ENCODE data around the gene TTC8. TPM values are rescaled to one million over a fixed set of nuclear protein-coding genes. Genes with fewer than 3 reads are reported as not detected.
"Not testable (repeated sequence)": the region's sequence is repeated elsewhere in the genome, so short reads cannot be mapped to it uniquely, and the experiment has no call there.

TTC8 gene
- total RNA-seq, 1 donor from 2014 or later, result 4.6 TPM

DNA sequence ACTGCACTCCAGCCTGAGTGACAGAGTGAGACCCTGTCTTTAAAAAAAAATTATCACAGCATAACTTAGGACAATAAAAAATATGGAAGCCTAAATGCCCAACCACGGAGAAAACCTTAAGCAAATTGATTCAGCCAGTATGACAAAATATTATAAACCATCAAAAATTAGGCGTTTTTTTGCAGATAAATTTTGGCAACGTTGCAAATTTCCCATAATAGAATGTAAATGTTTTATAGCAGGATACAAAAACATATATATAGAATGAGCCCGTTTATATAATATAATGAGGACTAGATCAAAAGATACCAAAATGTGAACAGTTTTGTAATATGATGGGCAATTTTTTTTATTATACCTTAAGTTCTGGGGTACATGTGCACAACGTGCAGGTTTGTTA is 24.9 kb upstream of the TTC8 start:
- H3K9me3 Mint-ChIP-seq, result no peaks in the 10 kb centered on the region
- H3K4me3 Mint-ChIP-seq, result no peak overlapping the region

DNA sequence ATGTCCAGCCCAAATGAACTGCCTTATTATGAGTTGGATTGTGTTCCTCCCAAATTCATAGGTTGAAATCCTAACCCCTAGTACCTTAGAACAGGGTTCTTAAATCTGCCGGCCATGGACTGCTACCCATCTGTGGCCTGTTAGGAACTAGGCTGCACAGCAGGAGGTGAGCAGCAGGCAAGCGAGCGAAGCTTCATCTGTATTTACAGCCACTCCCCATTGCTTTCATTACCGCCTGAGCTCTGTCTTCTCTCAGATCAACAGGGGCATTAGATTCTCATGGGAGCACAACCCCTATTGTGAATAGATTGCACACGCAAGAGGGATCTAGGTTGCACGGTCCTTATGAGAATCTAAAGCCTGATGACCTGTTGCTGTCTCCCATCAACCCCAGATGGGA is 21.9 kb upstream of the TTC8 start:
- intact Hi-C loops (cut with micrococcal nuclease), result no loop called here
- H3K27ac Mint-ChIP-seq, result no peak overlapping the region
- peaks cover 18% of the 10 kb centered on the region for H3K27me3 Mint-ChIP-seq (ENCODE audit: insufficient read depth)
- no peak overlapping the region for H3K4me3 Mint-ChIP-seq
- H3K9me3 Mint-ChIP-seq, result no peaks in the 10 kb centered on the region
- no peaks in the 10 kb centered on the region for H3K4me1 Mint-ChIP-seq (ENCODE audit: low read depth)
- no peaks in the 10 kb centered on the region for H3K36me3 Mint-ChIP-seq (ENCODE audit: low read depth)
- no peak for DNase-seq (ENCODE audit: low spot score)

More for the DNA sequence above, 24.9 kb upstream of the TTC8 start:
- DNase-seq (ENCODE audit: low spot score), result no peak
- intact Hi-C loops (cut with micrococcal nuclease), result loop anchor here (10.0 kb wide), 1 partner anchor 305 kb away; no protein-coding TSS in a partner anchor
- Mint-ChIP-seq H3K36me3 (ENCODE audit: low read depth) (no peaks in the 10 kb centered on the region), H3K27ac (no peak overlapping the region), H3K4me1 (ENCODE audit: low read depth) (no peaks in the 10 kb centered on the region), H3K27me3 (ENCODE audit: insufficient read depth) (peaks cover 22% of the 10 kb centered on the region)

DNA sequence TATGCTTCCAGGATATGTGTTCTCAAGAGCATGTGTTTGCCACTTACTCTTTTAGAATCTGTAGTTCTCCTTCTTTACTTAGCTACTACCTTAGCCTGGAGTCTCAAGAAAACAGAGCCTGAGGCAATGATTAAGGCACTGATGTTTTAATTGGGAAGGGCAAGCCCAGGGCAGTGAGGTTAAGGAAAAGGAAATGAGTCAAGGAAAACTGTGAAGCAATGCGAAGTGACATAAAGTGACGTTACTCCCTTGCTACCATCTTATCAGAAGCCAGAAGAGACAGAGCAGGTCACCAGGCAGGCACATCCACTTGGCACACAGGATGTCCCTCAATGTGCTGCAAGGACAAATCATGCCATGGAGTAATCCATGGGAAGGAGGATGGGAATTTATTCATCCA is 20.4 kb upstream of the TTC8 start:
- Mint-ChIP-seq H3K27me3 (ENCODE audit: insufficient read depth) (peaks cover 11% of the 10 kb centered on the region), H3K36me3 (ENCODE audit: low read depth) (no peaks in the 10 kb centered on the region), H3K9me3 (no peaks in the 10 kb centered on the region), H3K4me1 (ENCODE audit: low read depth) (no peaks in the 10 kb centered on the region), H3K4me3 (no peak overlapping the region), H3K27ac (no peak overlapping the region)
- no peak for DNase-seq (ENCODE audit: low spot score)
- intact Hi-C loops (cut with micrococcal nuclease), result no loop called here

DNA sequence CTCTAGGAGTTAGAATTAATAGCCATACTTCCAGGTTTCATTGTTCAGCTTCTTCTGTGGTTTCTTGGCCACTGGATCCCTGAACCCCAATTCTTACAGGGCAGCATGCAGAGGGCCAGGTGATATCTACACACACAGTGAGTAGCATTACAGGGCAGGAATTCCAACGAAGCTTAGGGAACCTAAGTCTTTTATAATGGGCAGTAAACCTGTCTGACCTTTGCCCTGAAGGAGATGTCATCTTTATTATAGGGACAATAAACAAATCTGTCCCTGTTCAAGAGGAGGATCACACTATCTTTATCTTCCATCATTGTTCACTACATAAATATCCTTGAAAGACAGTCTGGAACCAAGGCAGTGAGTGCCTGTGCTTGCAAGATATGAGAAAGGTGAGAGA is 20.0 kb upstream of the TTC8 start:
- DNase-seq (ENCODE audit: low spot score), result no peak
- no peak overlapping the region for H3K27ac Mint-ChIP-seq
- peaks cover 9% of the 10 kb centered on the region for H3K27me3 Mint-ChIP-seq (ENCODE audit: insufficient read depth)
- H3K9me3 Mint-ChIP-seq, result no peaks in the 10 kb centered on the region
- no peak overlapping the region for H3K4me3 Mint-ChIP-seq
- intact Hi-C loops (cut with micrococcal nuclease), result no loop called here
- no peaks in the 10 kb centered on the region for H3K4me1 Mint-ChIP-seq (ENCODE audit: low read depth)
- no peaks in the 10 kb centered on the region for H3K36me3 Mint-ChIP-seq (ENCODE audit: low read depth)

DNA sequence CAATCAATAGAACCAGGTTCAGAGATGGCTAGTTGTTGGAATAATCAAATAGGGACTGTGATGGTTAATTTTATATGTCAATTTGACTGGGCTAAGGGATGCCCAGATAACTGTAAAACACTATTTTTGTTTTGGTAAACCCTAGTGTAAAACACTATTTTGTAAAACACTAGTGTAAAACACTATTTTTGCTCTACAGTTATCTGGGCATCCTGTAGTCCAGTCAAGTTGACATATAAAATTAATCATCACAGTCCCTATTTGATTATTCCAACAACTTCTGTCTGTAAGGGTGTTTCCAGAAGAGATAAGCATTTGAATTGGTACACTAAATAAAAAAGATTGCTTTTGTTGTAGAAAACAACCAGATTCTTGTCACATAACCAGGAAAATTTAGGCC is 16.1 kb upstream of the TTC8 start:
- no peaks in the 10 kb centered on the region for H3K9me3 Mint-ChIP-seq
- intact Hi-C loops (cut with micrococcal nuclease), result no loop called here
- DNase-seq (ENCODE audit: low spot score), result no peak
- no peak overlapping the region for H3K27ac Mint-ChIP-seq
- H3K27me3 Mint-ChIP-seq (ENCODE audit: insufficient read depth), result peaks cover 24% of the 10 kb centered on the region
- no peaks in the 10 kb centered on the region for H3K36me3 Mint-ChIP-seq (ENCODE audit: low read depth)
- H3K4me3 Mint-ChIP-seq, result no peak overlapping the region
- no peaks in the 10 kb centered on the region for H3K4me1 Mint-ChIP-seq (ENCODE audit: low read depth)

DNA sequence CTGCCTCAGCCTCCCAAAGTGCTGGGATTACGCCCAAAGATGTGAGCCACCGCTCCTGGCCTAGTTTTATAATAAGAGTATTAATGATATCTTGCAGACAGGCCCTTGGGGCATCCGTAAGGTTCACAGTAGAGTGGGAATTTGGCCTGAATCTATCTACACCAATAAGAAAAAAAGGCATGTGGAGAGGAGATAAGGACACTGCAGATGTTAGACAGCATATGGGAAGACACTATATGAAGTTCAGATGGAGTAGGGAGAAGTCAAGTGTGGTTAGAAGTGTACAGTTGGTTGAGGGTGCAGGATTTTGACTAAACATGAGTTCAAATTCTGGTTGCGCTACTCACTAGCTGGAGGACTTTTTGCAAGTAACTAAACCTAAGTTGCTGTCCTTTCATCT is 8.5 kb upstream of the TTC8 start:
- Mint-ChIP-seq H3K27me3 (ENCODE audit: insufficient read depth) (peaks cover 23% of the 10 kb centered on the region), H3K4me1 (ENCODE audit: low read depth) (no peaks in the 10 kb centered on the region), H3K27ac (no peak overlapping the region), H3K9me3 (no peaks in the 10 kb centered on the region), H3K36me3 (ENCODE audit: low read depth) (no peaks in the 10 kb centered on the region), H3K4me3 (no peak overlapping the region)
- intact Hi-C loops (cut with micrococcal nuclease), result no loop called here
- no peak for DNase-seq (ENCODE audit: low spot score)

DNA sequence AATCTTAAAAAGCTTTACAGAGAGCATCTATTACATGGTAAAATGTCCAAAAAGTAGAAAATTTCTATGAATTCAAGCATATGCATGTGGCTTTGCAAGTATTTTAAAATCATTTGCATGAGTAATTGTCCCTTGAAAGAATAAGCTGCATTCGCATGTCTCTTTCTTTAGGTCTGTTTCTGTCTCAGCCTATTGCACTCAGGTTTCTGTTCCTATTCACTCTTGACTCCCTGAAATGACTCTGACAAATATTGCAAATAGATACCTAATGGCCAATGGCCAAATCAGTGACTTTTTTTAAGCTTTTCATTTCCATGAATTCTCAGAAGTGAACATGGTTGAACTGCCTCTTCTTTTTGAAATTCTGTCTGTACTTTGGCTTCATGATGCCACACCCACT is 6.4 kb upstream of the TTC8 start:
- no peaks in the 10 kb centered on the region for H3K9me3 Mint-ChIP-seq
- intact Hi-C loops (cut with micrococcal nuclease), result no loop called here
- no peak overlapping the region for H3K27ac Mint-ChIP-seq
- H3K36me3 Mint-ChIP-seq (ENCODE audit: low read depth), result no peaks in the 10 kb centered on the region
- no peak overlapping the region for H3K4me3 Mint-ChIP-seq
- no peaks in the 10 kb centered on the region for H3K4me1 Mint-ChIP-seq (ENCODE audit: low read depth)
- no peak for DNase-seq (ENCODE audit: low spot score)
- H3K27me3 Mint-ChIP-seq (ENCODE audit: insufficient read depth), result peaks cover 16% of the 10 kb centered on the region

DNA sequence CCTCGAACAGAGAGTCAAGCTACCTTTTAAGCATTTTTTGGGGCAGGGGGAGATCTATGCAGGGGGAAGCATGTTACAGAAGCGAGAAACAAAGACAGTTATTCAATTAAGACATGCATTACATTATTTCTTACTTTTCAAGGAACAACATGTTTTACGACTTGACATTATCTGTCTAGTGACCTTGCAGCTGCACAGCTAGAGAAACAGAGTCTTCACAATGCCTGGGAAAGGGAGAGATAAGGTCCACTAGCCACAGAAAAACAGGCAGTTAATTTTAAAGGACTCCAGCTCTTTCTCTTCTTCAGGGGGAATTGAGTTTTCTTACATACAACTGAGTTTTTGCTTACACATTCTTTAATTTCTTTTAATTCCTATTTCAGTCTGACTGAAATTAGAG is 4.8 kb upstream of the TTC8 start:
- H3K27ac Mint-ChIP-seq, result not testable (repeated sequence)
- intact Hi-C loops (cut with micrococcal nuclease), result loop anchor here (5.0 to 10.0 kb wide), 3 partner anchors 812 to 2005 kb away; partner anchors contain the start of genes EFCAB11, GPR65 and TDP1

DNA sequence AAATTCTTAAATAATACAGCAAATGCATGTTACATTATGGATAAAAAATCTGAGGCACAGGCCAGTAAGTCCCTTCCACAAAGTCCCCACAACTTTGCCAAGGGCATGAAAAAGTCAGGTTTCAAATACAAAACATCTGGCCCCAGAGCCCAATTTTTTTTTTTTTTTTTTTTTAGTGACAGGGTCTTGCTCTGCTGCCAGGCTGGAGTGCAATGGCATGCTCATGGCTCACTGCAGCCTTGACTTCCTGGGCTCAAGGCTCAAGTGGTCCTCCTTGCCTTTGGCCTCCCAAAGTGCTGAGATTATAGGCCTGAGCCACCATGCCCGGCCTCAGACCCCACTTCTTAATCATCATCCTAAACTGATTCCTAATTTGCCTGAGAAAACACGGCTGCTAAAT is 3.1 kb upstream of the TTC8 start:
- intact Hi-C loops (cut with micrococcal nuclease), result loop anchor here (5.0 to 10.0 kb wide), 3 partner anchors 814 to 2003 kb away; partner anchors contain the start of genes EFCAB11, GPR65 and TDP1
- H3K27me3 Mint-ChIP-seq (ENCODE audit: insufficient read depth), result peaks cover 21% of the 10 kb centered on the region
- no peak for DNase-seq (ENCODE audit: low spot score)
- no peaks in the 10 kb centered on the region for H3K9me3 Mint-ChIP-seq
- H3K36me3 Mint-ChIP-seq (ENCODE audit: low read depth), result no peaks in the 10 kb centered on the region
- peaks cover 14% of the 10 kb centered on the region for H3K4me1 Mint-ChIP-seq (ENCODE audit: low read depth)
- no peak overlapping the region for H3K27ac Mint-ChIP-seq
- no peak overlapping the region for H3K4me3 Mint-ChIP-seq

More for the DNA sequence above, 4.8 kb upstream of the TTC8 start:
- peaks cover 21% of the 10 kb centered on the region for H3K27me3 Mint-ChIP-seq (ENCODE audit: insufficient read depth)
- H3K36me3 Mint-ChIP-seq (ENCODE audit: low read depth); H3K9me3 Mint-ChIP-seq; H3K4me3 Mint-ChIP-seq; DNase-seq (ENCODE audit: low spot score); H3K4me1 Mint-ChIP-seq (ENCODE audit: low read depth): not testable (repeated sequence)

DNA sequence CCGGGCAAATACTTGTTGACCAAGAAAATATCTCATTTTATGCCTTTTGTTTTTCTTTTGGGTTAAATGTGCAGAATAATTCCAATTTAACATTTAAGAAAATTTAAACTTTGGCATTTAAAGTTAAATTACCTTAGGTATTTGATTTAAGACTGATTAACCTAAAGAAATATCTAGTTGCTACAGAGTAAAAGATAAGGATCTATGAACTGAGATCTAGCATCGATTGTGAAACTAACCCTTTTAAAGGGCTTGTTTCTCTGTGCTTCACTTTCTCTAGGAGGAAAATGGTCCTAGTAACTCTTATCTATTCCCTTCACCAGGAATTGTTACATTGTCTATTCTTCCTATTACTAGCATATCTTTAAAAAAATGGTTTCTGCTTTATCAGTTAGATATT is 2.6 kb upstream of the TTC8 start:
- no peaks in the 10 kb centered on the region for H3K36me3 Mint-ChIP-seq (ENCODE audit: low read depth)
- H3K27ac Mint-ChIP-seq, result no peak overlapping the region
- H3K27me3 Mint-ChIP-seq (ENCODE audit: insufficient read depth), result peaks cover 21% of the 10 kb centered on the region
- peaks cover 14% of the 10 kb centered on the region for H3K4me1 Mint-ChIP-seq (ENCODE audit: low read depth)
- H3K9me3 Mint-ChIP-seq, result no peaks in the 10 kb centered on the region
- H3K4me3 Mint-ChIP-seq, result no peak overlapping the region
- no peak for DNase-seq (ENCODE audit: low spot score)
- intact Hi-C loops (cut with micrococcal nuclease), result loop anchor here (5.0 to 10.0 kb wide), 3 partner anchors 815 to 2003 kb away; partner anchors contain the start of genes EFCAB11, GPR65 and TDP1

DNA sequence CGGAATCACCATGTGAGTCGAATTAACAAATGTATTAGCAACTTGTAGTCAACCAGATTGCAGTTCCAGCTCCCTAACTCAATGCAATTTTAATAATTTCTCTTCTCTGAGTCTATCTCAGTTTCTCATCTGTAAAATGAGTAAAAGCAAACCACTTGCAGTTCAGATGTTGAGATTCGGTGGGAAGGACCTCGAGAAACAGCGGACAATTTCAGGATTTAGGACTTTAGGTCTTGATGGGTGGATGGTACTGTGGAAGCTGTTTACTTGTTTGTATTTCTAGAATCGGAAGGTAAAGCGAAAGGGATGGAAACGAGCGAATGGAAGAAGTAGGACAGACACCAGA is 510 bp upstream of the TTC8 start:
- H3K36me3 Mint-ChIP-seq (ENCODE audit: low read depth), result no peaks in the 10 kb centered on the region
- peaks cover 14% of the 10 kb centered on the region for H3K4me1 Mint-ChIP-seq (ENCODE audit: low read depth)
- H3K9me3 Mint-ChIP-seq, result no peaks in the 10 kb centered on the region
- H3K27me3 Mint-ChIP-seq (ENCODE audit: insufficient read depth), result peaks cover 14% of the 10 kb centered on the region
- peak overlapping the region; percentile 93 for H3K27ac Mint-ChIP-seq
- peak overlapping the region; percentile 84 for H3K4me3 Mint-ChIP-seq
- intact Hi-C loops (cut with micrococcal nuclease), result loop anchor here (1.0 to 10.0 kb wide), 6 partner anchors 32 to 2001 kb away; partner anchors contain the start of genes EFCAB11, EML5, GPR65 and TDP1
- DNase-seq (ENCODE audit: low spot score), result no peak

DNA sequence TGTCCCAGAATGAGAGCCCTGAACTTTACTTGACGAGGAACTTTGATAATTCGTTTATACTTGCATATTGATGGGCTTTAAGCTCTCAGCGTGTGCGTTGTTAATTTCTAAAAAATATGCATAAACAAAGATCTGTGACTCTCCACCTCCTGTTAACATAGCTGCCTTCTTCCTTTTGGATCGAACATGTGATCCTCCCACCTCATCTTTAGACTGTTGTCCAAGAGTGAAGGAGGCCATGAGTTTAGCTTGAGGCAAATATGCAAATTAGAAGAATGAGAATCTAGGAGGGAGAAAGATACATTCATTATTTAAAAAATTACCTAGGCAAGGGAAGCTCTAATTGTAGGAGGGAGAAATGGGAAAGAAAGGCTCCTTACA is 617 bp downstream of the TTC8 start:
- H3K36me3 Mint-ChIP-seq (ENCODE audit: low read depth), result no peaks in the 10 kb centered on the region
- peak overlapping the region; percentile 84 for H3K4me3 Mint-ChIP-seq
- DNase-seq (ENCODE audit: low spot score), result no peak
- peak overlapping the region; percentile 31 for H3K27ac Mint-ChIP-seq
- intact Hi-C loops (cut with micrococcal nuclease), result loop anchor here (2.0 to 10.0 kb wide), 4 partner anchors 224 to 2000 kb away; partner anchors contain the start of genes EFCAB11, TDP1 and ZC3H14
- peaks cover 14% of the 10 kb centered on the region for H3K4me1 Mint-ChIP-seq (ENCODE audit: low read depth)
- H3K9me3 Mint-ChIP-seq, result no peaks in the 10 kb centered on the region
- peaks cover 15% of the 10 kb centered on the region for H3K27me3 Mint-ChIP-seq (ENCODE audit: insufficient read depth)

DNA sequence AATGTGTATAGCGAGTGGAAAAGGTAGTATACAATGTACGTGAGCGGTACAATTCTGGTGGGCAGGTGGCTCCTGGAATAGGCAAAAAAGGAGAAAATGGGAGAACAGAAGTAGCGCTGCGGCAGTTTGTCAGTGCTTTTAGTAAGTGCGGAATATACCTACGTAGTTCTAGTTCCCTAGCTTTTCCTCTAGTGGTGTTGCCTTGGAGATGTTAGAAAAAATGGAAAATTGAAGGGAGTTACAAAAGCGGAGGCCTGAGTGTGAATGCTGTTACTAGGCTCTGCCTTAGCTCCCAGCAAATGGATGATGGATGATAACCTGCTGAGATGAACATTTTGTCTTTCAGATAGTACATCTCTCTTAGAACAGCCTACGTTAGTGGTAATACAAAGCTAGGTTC is 1.1 kb downstream of the TTC8 start:
- Mint-ChIP-seq H3K4me3 (peak overlapping the region; percentile 84), H3K36me3 (ENCODE audit: low read depth) (no peaks in the 10 kb centered on the region), H3K4me1 (ENCODE audit: low read depth) (peaks cover 14% of the 10 kb centered on the region), H3K27me3 (ENCODE audit: insufficient read depth) (peaks cover 15% of the 10 kb centered on the region), H3K9me3 (no peaks in the 10 kb centered on the region), H3K27ac (no peak overlapping the region)
- DNase-seq (ENCODE audit: low spot score), result no peak
- intact Hi-C loops (cut with micrococcal nuclease), result loop anchor here (2.0 to 10.0 kb wide), 4 partner anchors 225 to 1999 kb away; partner anchors contain the start of genes EFCAB11, TDP1 and ZC3H14

DNA sequence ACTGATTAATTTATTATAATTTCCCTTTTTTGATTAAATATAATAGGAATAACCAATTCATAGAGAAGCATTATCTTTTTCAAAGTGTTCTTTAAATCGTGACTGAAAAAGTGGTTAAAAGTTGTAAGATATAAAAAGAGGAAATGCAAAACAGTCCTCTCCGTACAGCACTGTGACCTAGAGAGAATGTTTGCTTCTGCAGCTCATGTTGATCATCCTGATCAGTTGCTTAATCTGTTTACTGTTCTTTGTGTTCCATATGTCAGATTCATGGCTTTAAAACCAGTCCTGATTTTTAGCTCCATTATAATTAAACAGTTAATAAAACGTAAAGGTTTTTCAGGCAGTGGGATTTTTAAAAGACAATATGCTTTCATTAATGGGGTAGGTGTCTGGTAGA is 4.7 kb downstream of the TTC8 start:
- Mint-ChIP-seq H3K4me3 (no peak overlapping the region), H3K27ac (no peak overlapping the region), H3K36me3 (ENCODE audit: low read depth) (no peaks in the 10 kb centered on the region), H3K9me3 (no peaks in the 10 kb centered on the region), H3K4me1 (ENCODE audit: low read depth) (peaks cover 8% of the 10 kb centered on the region), H3K27me3 (ENCODE audit: insufficient read depth) (peaks cover 14% of the 10 kb centered on the region)
- no peak for DNase-seq (ENCODE audit: low spot score)
- intact Hi-C loops (cut with micrococcal nuclease), result loop anchor here (10.0 kb wide), 2 partner anchors 1126 to 1996 kb away; partner anchors contain the start of genes EFCAB11 and TDP1

All from activated T-helper 1 cell treated with anti-CD3 and anti-CD28 coated beads, Interleukin-12 subunit alpha, Interleukin-12 subunit beta, Interleukin-2, Interleukin-4 antibody, amounts not matched to agents 30 ng/mL and 10 ng/mL and 1 ng/mL, durations not matched to agents 14 hours and 24 hours and 36 hours (primary cell).